ENCODE measurements around the gene TBC1D4. TPM values are rescaled to one million over a fixed set of nuclear protein-coding genes. Genes with fewer than 3 reads are reported as not detected.
"Not testable (repeated sequence)": the region's sequence is repeated elsewhere in the genome, so short reads cannot be mapped to it uniquely, and the experiment has no call there.

Gene TBC1D4
- total RNA-seq, 4 donors from 2014 or later = 14.9 to 20.8 (median 16.6) TPM

GRCh38 chr13:75442736-75443234 is 39.2 kb downstream of the TBC1D4 start:
- Histone ChIP-seq H3K27me3 (no peaks in the 10 kb centered on the region), H3K27ac (no peak overlapping the region), H3K36me3 (no peaks in the 10 kb centered on the region), H3K9me3 (no peaks in the 10 kb centered on the region), H3K4me3 (no peak overlapping the region), H3K4me1 (peaks cover 0 to 26% (median 3%) of the 10 kb centered on the region in 3 donors)
- intact Hi-C loops (cut with DNase I) = no loop called here
- WGBS, 2 donors = 80 to 91% methylated on average over 6 of the region's 6 CpGs
- no peak for DNase-seq
- TF ChIP-seq CTCF (IDR thresholded peaks at IDR 0.05) = no peak
- no peak for TF ChIP-seq POLR2A (IDR thresholded peaks at IDR 0.05)

GRCh38 chr13:75440100-75440499 is 41.9 kb downstream of the TBC1D4 start:
- no peaks in the 10 kb centered on the region for H3K27me3 ChIP-seq
- no peak overlapping the region for H3K4me3 ChIP-seq
- peaks cover 0 to 6% (median 0%) of the 10 kb centered on the region in 3 donors for H3K4me1 ChIP-seq
- WGBS, 2 donors = 77 to 90% methylated on average over 2 of the region's 2 CpGs
- no peak for TF ChIP-seq CTCF (IDR thresholded peaks at IDR 0.05)
- TF ChIP-seq POLR2A (IDR thresholded peaks at IDR 0.05) = no peak
- no peak overlapping the region for H3K27ac ChIP-seq
- intact Hi-C loops (cut with DNase I) = no loop called here
- H3K9me3 ChIP-seq = no peaks in the 10 kb centered on the region
- no peaks in the 10 kb centered on the region for H3K36me3 ChIP-seq
- DNase-seq = no peak

- no peaks in the 10 kb centered on the region for H3K36me3 ChIP-seq
- H3K4me1 ChIP-seq = peaks cover 0 to 11% (median 0%) of the 10 kb centered on the region in 3 donors
- DNase-seq = no peak
- no peaks in the 10 kb centered on the region for H3K27me3 ChIP-seq
- intact Hi-C loops (cut with DNase I) = no loop called here
- no peak overlapping the region for H3K27ac ChIP-seq
- H3K4me3 ChIP-seq = no peak overlapping the region
- TF ChIP-seq POLR2A (IDR thresholded peaks at IDR 0.05) = no peak
- no peak for TF ChIP-seq CTCF (IDR thresholded peaks at IDR 0.05)
- H3K9me3 ChIP-seq = no peaks in the 10 kb centered on the region
- WGBS, 2 donors = 60 to 67% methylated on average over 4 of the region's 4 CpGs
These were observed 44.2 kb downstream of the TBC1D4 start for GRCh38 chr13:75437582-75438318.

- H3K4me1 ChIP-seq = peaks cover 0 to 17% (median 3%) of the 10 kb centered on the region in 3 donors
- H3K27ac ChIP-seq; H3K9me3 ChIP-seq; intact Hi-C loops (cut with DNase I); DNase-seq; H3K27me3 ChIP-seq; H3K36me3 ChIP-seq; H3K4me3 ChIP-seq: not testable (repeated sequence)
- WGBS, 2 donors = 92 to 94% methylated on average over 2 of the region's 2 CpGs
These were observed 47.8 kb downstream of the TBC1D4 start for GRCh38 chr13:75434126-75434525.

GRCh38 chr13:75432811-75433244 is 49.1 kb downstream of the TBC1D4 start:
- intact Hi-C loops (cut with DNase I) = no loop called here
- no peaks in the 10 kb centered on the region for H3K9me3 ChIP-seq
- TF ChIP-seq CTCF (IDR thresholded peaks at IDR 0.05) = no peak
- TF ChIP-seq POLR2A (IDR thresholded peaks at IDR 0.05) = no peak
- peaks cover 0 to 17% (median 3%) of the 10 kb centered on the region in 3 donors for H3K4me1 ChIP-seq
- H3K27me3 ChIP-seq = no peaks in the 10 kb centered on the region
- H3K27ac ChIP-seq = no peak overlapping the region
- WGBS, 2 donors = 28 to 52% methylated on average over 5 of the region's 5 CpGs
- H3K4me3 ChIP-seq = no peak overlapping the region
- DNase-seq = no peak
- H3K36me3 ChIP-seq = no peaks in the 10 kb centered on the region

Measured in esophagus squamous epithelium (tissue), 5 donors.